ENCODE results near the gene TLR3.

GRCh38 chr4:186118582-186118981, 49.6 kb downstream of the TLR3 start:
- TF ChIP-seq EZH2phosphoT487 (IDR thresholded peaks at IDR 0.05; ENCODE audit: insufficient read depth, low read depth) = no peak
- TF ChIP-seq EZH2 (IDR thresholded peaks at IDR 0.05; ENCODE audit: insufficient read depth, poor library complexity, severe bottlenecking) = no peak

Data from GM23248 (cell line).